ENCODE measurements around the gene WDR5. TPM values are rescaled to one million over a fixed set of nuclear protein-coding genes. Genes with fewer than 3 reads are reported as not detected.

The WDR5 gene
- total and polyA plus RNA-seq, 2 of the 13 experiments (the other 11 are each of a cell fraction or from before 2014, with no cell fraction given), result 34.3 TPM

- H3K27ac ChIP-seq (ENCODE audit: extremely low read length, insufficient read depth, low read length), result no peak overlapping the region
- H3K79me2 ChIP-seq (ENCODE audit: insufficient read depth, low read length), result no peaks in the 10 kb centered on the region
- 22% methylated on average over 11 of the region's 20 CpGs for WGBS (ENCODE audit: low lambda C conversion rate)
- H3K4me2 ChIP-seq (ENCODE audit: low read depth, low read length), result no peak overlapping the region
- ChIA-PET CTCF (ENCODE audit: low intra/inter-chr PET ratio, low total read pairs) (no interaction called here), POLR2A (no interaction called here)
- DNase-seq (ENCODE audit: low spot score) (no peak), FAIRE-seq (no peak), ATAC-seq (no peak)
- no peak overlapping the region for H3K4me3 ChIP-seq (replicated peaks in 1 of 3; ENCODE audit: insufficient read depth in 1 of 3, low read depth in 2 of 3, low read length in 3 of 3)
- no peaks in the 10 kb centered on the region for H3K9me3 ChIP-seq (ENCODE audit: low read length)
- intact Hi-C loops (cut with micrococcal nuclease; ENCODE audit: unreplicated experiment), result no loop called here
- BruUV-seq (replicated peaks), result no TSS peak
- H2AFZ ChIP-seq (ENCODE audit: low read length), result no peak overlapping the region
- H3K27me3 ChIP-seq (ENCODE audit: control insufficient read depth in 1 of 2, insufficient read depth in 2 of 2, low read length in 2 of 2), result peaks cover 10 to 55% of the 10 kb centered on the region in 2 experiments
- peaks cover 37% of the 10 kb centered on the region for H3K4me1 ChIP-seq (ENCODE audit: insufficient read depth, low read length)
- H3K9ac ChIP-seq (ENCODE audit: insufficient read depth, low read depth, low read length), result no peak overlapping the region
- TF ChIP-seq ZNF317 (CRISPR knock-in tag; IDR thresholded peaks at IDR 0.05) (no peak), KDM3A (CRISPR knock-in tag; IDR thresholded peaks at IDR 0.05; ENCODE audit: low read depth) (no peak), ZNF687 (CRISPR knock-in tag; IDR thresholded peaks at IDR 0.05) (peak; percentile 23; the same call in 1 of the 2 replicates), ZNF777 (CRISPR knock-in tag; IDR thresholded peaks at IDR 0.05) (0 out of 2 replicates have a peak, but pooled peaks have one; percentile 22), SALL1 (CRISPR knock-in tag; IDR thresholded peaks at IDR 0.05) (no peak), ATAD3A (CRISPR knock-in tag; IDR thresholded peaks at IDR 0.05) (no peak)
- no peaks in the 10 kb centered on the region for H4K20me1 ChIP-seq (ENCODE audit: insufficient read depth, low read length)
- H3K36me3 ChIP-seq (replicated peaks in 1 of 2; ENCODE audit: control insufficient read depth in 1 of 2, insufficient read depth in 2 of 2, low read length in 2 of 2), result no peaks in the 10 kb centered on the region
- in situ Hi-C loops (cut with HindIII; ENCODE audit: extremely low pct_ligation_motif_present, low pct_unique_long_range_greater_than_20kb), result no loop called here
These were observed 45.1 kb downstream of the WDR5 start for GRCh38 chr9:134180786-134181647.
